ENCODE data around the gene ANAPC7. TPM values are rescaled to one million over a fixed set of nuclear protein-coding genes. Genes with fewer than 3 reads are reported as not detected.
"Not testable (repeated sequence)": the region's sequence is repeated elsewhere in the genome, so short reads cannot be mapped to it uniquely, and the experiment has no call there.

ANAPC7 gene
- total RNA-seq, 2 donors from 2014 or later = 22.1 to 40.1 TPM

GRCh38 chr12:110361216-110361615 is 42.3 kb downstream of the ANAPC7 start:
- H3K9me3 ChIP-seq = no peaks in the 10 kb centered on the region
- intact Hi-C loops (cut with DNase I) = no loop called here
- no peaks in the 10 kb centered on the region for H3K27me3 ChIP-seq
- H3K4me1 ChIP-seq = no peaks in the 10 kb centered on the region
- no peak overlapping the region for H3K4me3 ChIP-seq
- no peak for TF ChIP-seq CTCF (IDR thresholded peaks at IDR 0.05)
- H3K36me3 ChIP-seq = no peaks in the 10 kb centered on the region
- H3K9ac ChIP-seq (ENCODE audit: low read depth in 2 of 2, low read length in 2 of 2) = no peak overlapping the region
- no peak overlapping the region for H3K27ac ChIP-seq
- no peak for DNase-seq

- H3K9ac ChIP-seq (ENCODE audit: low read depth in 2 of 2, low read length in 2 of 2); intact Hi-C loops (cut with DNase I); H3K27me3 ChIP-seq: not testable (repeated sequence)
Observed at GRCh38 chr12:110358384-110359097, 45.0 kb downstream of the ANAPC7 start.

GRCh38 chr12:110355073-110355472 is 48.4 kb downstream of the ANAPC7 start:
- no peak overlapping the region for H3K9ac ChIP-seq (ENCODE audit: low read depth in 2 of 2, low read length in 2 of 2)
- H3K27ac ChIP-seq = no peak overlapping the region
- no peak for DNase-seq
- TF ChIP-seq CTCF (IDR thresholded peaks at IDR 0.05) = no peak
- no peak overlapping the region for H3K4me3 ChIP-seq
- H3K36me3 ChIP-seq = no peaks in the 10 kb centered on the region
- intact Hi-C loops (cut with DNase I) = no loop called here
- H3K4me1 ChIP-seq = no peaks in the 10 kb centered on the region
- H3K27me3 ChIP-seq = no peaks in the 10 kb centered on the region
- H3K9me3 ChIP-seq = no peaks in the 10 kb centered on the region

More at GRCh38 chr12:110358384-110359097, 45.0 kb downstream of the ANAPC7 start:
- not testable (repeated sequence) for H3K4me1 ChIP-seq, H3K36me3 ChIP-seq, H3K9me3 ChIP-seq, H3K27ac ChIP-seq, H3K4me3 ChIP-seq, DNase-seq

GRCh38 chr12:110354172-110354780 is 49.2 kb downstream of the ANAPC7 start:
- Histone ChIP-seq H3K9ac (ENCODE audit: low read depth in 2 of 2, low read length in 2 of 2) (no peak overlapping the region), H3K9me3 (no peaks in the 10 kb centered on the region), H3K4me1 (no peaks in the 10 kb centered on the region), H3K36me3 (no peaks in the 10 kb centered on the region), H3K4me3 (no peak overlapping the region), H3K27ac (no peak overlapping the region), H3K27me3 (no peaks in the 10 kb centered on the region)
- intact Hi-C loops (cut with DNase I) = no loop called here
- DNase-seq = no peak
- no peak for TF ChIP-seq CTCF (IDR thresholded peaks at IDR 0.05)

- Histone ChIP-seq H3K9me3 (no peaks in the 10 kb centered on the region), H3K4me1 (no peaks in the 10 kb centered on the region), H3K27ac (no peak overlapping the region), H3K36me3 (no peaks in the 10 kb centered on the region), H3K27me3 (no peaks in the 10 kb centered on the region), H3K9ac (ENCODE audit: low read depth in 2 of 2, low read length in 2 of 2) (no peak overlapping the region), H3K4me3 (no peak overlapping the region)
- no peak for TF ChIP-seq CTCF (IDR thresholded peaks at IDR 0.05)
- intact Hi-C loops (cut with DNase I) = no loop called here
- no peak for DNase-seq
Observed at GRCh38 chr12:110353211-110353965, 50.1 kb downstream of the ANAPC7 start.
